Urinary bladder (tissue), 4 donors: ENCODE results near the gene EGFLAM. TPM values are rescaled to one million over a fixed set of nuclear protein-coding genes. Genes with fewer than 3 reads are reported as not detected.

Experiments
- DNase-seq: peaks from one replicate; pipeline ENCODE4 v3.0.0-alpha.2; 2015; ENCODE audit errors: extremely low spot score
- H3K27ac ChIP-seq: one replicate; pipeline ENCODE4 v1.5.1; 2013; ENCODE audit warnings: low read depth, mild to moderate bottlenecking, moderate library complexity
- H3K36me3 ChIP-seq: one replicate; pipeline ENCODE4 v1.6.1; 2013; ENCODE audit warnings: mild to moderate bottlenecking, moderate library complexity; ENCODE audit not compliant: insufficient read depth
- H3K4me1 ChIP-seq: one replicate; pipeline ENCODE4 v1.6.1; 2013; ENCODE audit warnings: mild to moderate bottlenecking, moderate library complexity; ENCODE audit not compliant: insufficient read depth
- H3K4me3 ChIP-seq: one replicate; pipeline ENCODE4 v1.5.1; 2013; ENCODE audit warnings: low read depth, low read length
- WGBS: extraction: QIAGEN DNeasy Blood & Tissue Kit; methylation state at CpG from one replicate; pipeline ENCODE4 v1.1.7; 2013; 5-methylcytosine and 5-hydroxymethylcytosine counted together
- polyA plus RNA-seq: library from polyadenylated mRNA; stranded (reverse); fragments of 200-250 nt; gene quantifications from one replicate; pipeline ENCODE4 v1.2.3, GENCODE V29; 2013
- total RNA-seq: library from RNA; depleted of rRNA; stranded (reverse); fragments of >200 nt; gene quantifications from one replicate; pipeline ENCODE4 v1.2.3, GENCODE V29; 2014
- donor health status: healthy with polysubstance abuse.
- donor health status: healthy.

The EGFLAM gene
- total and polyA plus RNA-seq, 2 donors: 6.9 to 17.4 TPM

DNA sequence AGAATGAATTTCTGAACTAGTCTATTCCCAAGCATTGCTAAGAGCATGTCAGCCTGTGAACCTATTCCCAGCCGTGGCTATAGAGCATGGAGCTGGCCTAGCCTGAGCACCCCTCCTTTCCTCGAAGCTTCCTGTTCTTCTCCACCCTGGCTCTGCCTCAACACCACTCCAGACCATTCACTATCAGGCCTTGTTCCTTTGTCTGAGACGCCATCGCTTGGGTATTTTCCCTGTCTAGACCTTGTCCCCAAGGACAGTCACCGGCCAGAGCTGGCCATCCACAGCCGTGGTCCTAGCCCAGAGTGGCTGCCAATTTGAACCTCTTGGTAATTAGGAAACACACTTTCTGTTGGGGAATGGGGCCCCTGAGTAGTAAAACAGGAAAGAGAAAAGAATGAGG is 192.3 kb downstream of the EGFLAM start:
- Histone ChIP-seq H3K4me3 (no peak overlapping the region), H3K36me3 (no peaks in the 10 kb centered on the region), H3K27ac (no peak overlapping the region), H3K4me1 (no peaks in the 10 kb centered on the region)
- 90% methylated on average over 6 of the region's 6 CpGs for WGBS
- DNase-seq: no peak

DNA sequence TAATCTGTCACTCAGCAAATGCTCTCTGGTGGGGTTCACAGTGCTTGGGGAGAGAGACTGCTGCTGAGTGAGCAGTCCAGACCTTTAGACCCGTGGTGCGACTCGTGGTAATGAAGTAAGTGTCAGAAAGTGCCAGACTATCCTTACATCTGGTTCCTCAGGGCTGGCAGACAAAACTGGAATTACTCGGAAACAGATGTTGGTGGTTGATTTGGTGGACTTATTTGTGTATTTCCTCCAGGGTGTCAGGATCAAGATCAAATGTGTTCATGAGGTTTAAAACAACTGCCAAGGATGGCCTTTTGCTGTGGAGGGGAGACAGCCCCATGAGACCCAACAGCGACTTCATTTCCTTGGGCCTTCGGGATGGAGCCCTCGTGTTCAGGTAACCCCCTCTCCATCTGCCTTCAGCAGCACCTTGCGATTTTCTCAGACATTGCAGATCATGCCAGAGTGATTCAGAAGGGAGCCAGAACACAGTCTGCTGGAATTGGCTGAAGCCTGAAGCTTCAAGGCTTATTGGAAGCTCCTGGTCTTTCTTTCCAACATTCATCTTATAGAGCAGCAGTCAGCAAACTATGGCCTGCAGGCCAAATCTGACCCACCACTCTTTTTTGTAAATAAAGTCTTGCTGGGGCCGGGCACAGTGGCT is 192.8 kb downstream of the EGFLAM start:
- H3K4me3 ChIP-seq: no peak overlapping the region
- WGBS: 81% methylated on average over 9 of the region's 9 CpGs
- no peaks in the 10 kb centered on the region for H3K4me1 ChIP-seq
- H3K27ac ChIP-seq: no peak overlapping the region
- no peaks in the 10 kb centered on the region for H3K36me3 ChIP-seq
- no peak for DNase-seq

DNA sequence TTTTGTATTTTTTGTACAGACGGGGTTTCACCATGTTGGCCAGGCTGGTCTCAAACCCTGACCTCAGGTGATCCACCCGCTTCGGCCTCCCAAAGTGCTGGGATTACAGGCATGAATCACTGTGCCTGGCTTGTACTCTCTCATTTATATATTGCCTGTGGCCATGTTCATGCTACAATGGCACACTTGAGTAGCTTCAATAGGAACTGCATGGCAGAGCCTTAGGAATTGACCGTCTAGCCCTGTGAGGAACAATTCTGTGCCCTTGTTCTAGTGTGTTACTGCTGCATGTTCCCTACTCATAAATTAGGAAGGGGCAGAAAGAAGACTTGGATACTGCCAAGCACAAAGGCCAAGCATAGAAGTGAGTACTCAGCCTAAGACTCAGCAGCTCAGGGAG is 193.8 kb downstream of the EGFLAM start:
- DNase-seq: no peak
- Histone ChIP-seq H3K36me3 (no peaks in the 10 kb centered on the region), H3K4me1 (no peaks in the 10 kb centered on the region), H3K4me3 (no peak overlapping the region), H3K27ac (no peak overlapping the region)
- 84% methylated on average over 4 of the region's 4 CpGs for WGBS

DNA sequence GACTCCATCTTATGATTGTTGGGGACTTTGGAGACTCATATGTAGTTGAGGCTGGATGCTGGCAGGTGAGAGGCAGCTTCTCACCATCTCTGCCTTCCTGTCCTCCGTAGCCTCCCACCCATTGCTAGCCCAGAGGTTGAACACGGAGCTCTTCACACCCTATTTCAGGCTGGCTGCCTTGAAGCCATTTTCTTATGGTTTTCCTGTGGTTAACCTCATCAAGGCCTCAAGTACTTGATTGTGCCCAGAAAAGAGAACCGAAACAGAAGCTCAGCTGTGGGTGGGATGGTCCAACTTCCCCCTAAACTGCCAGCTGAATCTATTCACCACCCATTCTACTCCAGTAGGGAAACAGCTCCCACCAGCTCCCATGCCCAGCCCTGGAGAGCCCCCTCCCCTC is 195.1 kb downstream of the EGFLAM start:
- Histone ChIP-seq H3K36me3 (no peaks in the 10 kb centered on the region), H3K27ac (no peak overlapping the region), H3K4me3 (no peak overlapping the region), H3K4me1 (no peaks in the 10 kb centered on the region)
- 83% methylated on average over 3 of the region's 3 CpGs for WGBS
- no peak for DNase-seq

DNA sequence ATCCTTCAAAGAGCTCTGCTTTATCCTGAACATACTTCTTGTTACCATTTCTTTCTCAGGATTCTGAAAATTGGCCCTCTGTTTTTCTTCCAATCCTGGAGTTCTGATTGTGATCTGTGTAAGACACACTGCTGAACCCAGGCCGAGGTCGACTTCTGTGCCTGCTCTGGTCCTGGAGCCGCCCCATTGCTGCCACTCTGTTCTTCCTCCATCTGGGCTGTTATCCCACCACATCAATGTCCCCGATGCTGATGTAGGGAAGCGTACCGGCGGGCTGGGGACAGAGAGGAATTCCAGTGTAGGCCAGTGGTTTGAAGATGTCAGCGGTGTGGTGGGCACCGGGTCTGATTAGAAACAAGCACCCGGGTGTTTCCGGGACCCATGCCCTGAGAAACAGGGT is 195.6 kb downstream of the EGFLAM start:
- no peaks in the 10 kb centered on the region for H3K36me3 ChIP-seq
- no peak overlapping the region for H3K4me3 ChIP-seq
- H3K27ac ChIP-seq: no peak overlapping the region
- H3K4me1 ChIP-seq: no peaks in the 10 kb centered on the region
- no peak for DNase-seq
- 94% methylated on average over 11 of the region's 11 CpGs for WGBS

DNA sequence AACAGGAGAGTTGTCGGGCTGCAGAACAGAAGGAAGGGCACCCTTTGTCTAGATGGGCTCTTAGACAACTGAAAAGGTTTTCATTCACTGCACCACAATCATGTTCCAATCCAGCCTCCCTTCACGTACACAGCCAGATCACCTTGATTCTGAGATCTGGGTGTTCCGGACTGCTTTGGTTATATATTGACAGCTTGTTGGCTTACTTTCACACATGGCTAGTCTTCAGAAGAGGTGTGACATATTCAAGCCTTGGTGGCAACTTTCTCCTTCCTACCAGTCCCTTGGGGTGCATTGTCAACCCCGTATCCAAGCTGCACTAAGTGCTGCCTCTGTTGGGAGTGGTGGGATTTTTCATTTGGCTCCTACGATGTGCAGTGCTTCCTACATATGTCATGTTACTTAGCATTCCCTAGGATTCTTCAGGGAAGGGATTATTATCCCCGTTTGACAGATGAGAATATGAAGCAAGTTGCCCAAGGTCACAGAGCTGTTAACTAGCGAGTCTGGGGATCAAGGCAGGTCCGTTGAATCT is 197.5 kb downstream of the EGFLAM start:
- Histone ChIP-seq H3K36me3 (no peaks in the 10 kb centered on the region), H3K4me1 (no peaks in the 10 kb centered on the region), H3K27ac (no peak overlapping the region), H3K4me3 (no peak overlapping the region)
- WGBS: 87% methylated on average over 8 of the region's 8 CpGs
- DNase-seq: no peak

DNA sequence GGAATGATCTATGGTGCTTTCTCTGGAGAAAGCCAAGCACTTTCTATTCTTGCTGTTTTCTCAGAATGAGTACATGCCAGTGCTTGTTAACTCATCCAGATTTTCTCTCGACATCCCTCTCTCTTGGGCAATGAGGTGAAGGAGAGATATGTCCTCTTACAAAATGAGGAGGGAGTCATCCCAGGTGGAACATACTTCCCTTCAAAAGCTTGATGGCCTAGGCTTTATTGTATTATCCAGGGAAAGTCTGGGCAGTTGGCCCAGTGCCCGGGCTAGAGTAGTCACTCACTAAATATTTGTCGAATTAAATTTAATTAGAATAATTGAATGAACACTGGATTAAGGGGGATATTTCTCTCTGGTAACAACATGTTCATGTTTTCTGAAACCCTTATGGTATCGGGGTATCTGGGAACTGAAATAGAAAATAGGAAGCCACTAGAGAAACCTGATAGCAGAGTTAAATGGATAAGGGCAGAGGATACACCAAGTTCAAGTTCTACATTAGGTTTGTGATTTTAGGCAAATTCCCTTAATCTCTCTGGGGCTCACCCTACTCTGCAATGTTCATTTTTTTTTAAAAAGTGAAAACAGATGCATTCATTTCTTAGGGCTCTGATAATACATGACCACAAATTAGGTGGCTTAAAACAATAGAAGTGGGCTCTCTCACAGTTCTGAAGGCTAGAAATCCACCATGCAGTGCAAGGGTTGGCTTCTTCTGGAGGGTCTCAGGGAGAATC is 198.5 kb downstream of the EGFLAM start:
- DNase-seq: no peak
- Histone ChIP-seq H3K27ac (no peak overlapping the region), H3K36me3 (no peaks in the 10 kb centered on the region), H3K4me3 (no peak overlapping the region), H3K4me1 (no peaks in the 10 kb centered on the region)
- WGBS: 79% methylated on average over 4 of the region's 4 CpGs

DNA sequence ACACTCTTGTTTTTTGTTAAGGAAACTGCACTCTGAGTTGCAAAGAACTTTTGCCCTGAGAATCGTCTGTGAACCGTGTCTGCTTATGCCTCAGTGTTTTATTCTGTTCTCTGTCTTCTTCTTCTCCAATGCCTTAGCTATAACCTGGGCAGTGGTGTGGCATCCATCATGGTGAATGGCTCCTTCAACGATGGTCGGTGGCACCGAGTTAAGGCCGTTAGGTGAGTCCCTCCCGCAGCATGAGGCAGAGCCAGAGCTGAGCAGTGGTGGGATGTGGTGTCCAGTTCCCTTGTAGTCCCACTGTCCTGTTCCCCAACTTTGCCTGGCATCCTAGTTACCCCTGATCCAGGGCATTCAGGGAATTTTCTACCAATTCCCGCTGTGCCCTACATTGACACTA is 199.8 kb downstream of the EGFLAM start:
- Histone ChIP-seq H3K36me3 (no peaks in the 10 kb centered on the region), H3K27ac (no peak overlapping the region), H3K4me3 (no peak overlapping the region), H3K4me1 (no peaks in the 10 kb centered on the region)
- 95% methylated on average over 8 of the region's 8 CpGs for WGBS
- no peak for DNase-seq

DNA sequence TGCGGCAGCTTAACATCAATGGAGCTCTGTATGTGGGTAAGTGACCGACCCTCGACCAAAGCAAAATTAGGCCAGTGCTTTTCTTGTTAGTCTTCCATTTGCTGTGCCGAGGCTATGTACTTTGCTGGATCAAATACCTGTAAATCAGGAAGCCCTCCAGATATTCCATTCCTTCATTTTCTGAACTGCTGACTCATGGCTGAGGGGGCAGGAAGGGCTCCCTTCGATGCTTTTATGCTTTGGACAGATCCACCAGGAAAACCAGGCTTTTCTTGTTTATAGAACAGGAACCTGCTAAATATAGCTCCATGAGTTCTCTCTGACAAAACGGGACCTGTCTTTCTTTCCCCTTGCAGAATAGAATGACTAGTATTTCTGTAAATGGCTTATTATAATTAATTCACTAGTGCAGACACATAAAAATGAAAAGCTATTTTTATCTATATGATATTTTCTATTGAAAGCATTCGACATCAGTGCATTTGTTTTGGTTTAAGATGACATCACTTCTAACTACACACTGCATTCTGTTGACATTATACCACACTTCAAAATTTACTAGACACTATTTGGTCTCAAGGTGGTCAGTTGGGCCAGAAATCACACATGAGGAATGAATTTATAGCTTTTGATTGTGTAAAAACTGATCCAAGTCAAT is 204.7 kb downstream of the EGFLAM start:
- Histone ChIP-seq H3K36me3 (no peaks in the 10 kb centered on the region), H3K4me1 (peaks cover 4% of the 10 kb centered on the region), H3K4me3 (no peak overlapping the region), H3K27ac (no peak overlapping the region)
- 40% methylated on average over 7 of the region's 7 CpGs for WGBS
- no peak for DNase-seq

DNA sequence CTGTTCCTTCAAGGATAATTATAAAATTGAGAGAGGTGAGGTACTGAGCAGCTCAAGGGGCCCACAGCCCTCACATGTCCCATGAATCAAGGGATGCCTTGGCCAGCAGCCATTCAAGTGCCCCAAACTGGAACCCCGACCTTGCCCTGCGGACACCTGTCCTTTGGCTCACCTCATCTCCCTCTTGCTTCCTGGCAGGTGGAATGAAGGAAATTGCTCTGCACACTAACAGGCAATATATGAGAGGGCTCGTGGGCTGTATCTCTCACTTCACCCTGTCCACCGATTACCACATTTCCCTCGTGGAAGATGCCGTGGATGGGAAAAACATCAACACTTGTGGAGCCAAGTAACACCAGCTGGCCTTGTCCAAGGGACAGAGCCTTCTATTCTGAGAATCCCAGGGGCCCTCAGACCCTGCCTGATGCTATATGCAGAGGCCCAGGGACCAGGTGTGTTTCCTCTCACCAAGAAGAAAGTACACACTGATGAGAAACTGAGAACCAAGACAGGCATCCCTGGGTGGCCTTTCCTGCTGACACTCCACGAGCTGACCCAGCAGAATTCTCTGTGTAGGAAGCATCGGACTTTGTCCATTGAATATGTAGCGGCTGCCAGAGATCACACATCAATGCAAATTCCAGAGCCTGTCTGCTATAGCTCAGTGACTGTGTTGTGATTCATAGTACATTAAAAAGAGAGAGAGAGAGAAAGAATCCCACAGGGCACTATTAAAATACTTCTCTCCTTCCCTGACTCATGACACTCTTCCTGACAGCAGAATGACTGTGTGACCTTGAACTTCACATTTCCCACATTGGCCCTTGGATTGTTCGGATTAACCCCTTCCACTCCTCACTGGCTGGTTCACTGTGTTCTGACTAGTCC is 205.5 kb downstream of the EGFLAM start:
- 32% methylated on average over 10 of the region's 10 CpGs for WGBS
- no peak overlapping the region for H3K4me3 ChIP-seq
- H3K36me3 ChIP-seq: no peaks in the 10 kb centered on the region
- DNase-seq: no peak
- H3K4me1 ChIP-seq: peaks cover 4% of the 10 kb centered on the region
- H3K27ac ChIP-seq: no peak overlapping the region

DNA sequence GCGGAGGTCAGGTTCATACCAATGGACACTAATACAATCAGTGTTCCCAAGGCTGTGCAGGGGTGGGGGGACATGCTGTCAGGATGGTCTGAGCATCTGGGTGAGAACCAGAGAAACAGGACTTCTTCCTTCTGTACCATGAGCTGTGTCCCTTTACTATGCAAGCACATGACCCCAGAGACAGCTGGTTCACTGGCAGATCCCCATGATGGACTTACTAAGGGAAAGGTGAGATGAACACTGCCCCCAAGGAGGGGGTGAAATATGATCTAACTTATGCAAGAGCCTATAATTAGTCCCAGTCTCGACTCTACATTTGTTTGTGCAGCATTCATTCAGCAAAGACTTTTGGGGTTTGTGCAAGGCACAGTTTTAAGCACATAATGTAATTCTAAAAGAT is 206.7 kb downstream of the EGFLAM start:
- H3K36me3 ChIP-seq: no peaks in the 10 kb centered on the region
- peaks cover 4% of the 10 kb centered on the region for H3K4me1 ChIP-seq
- H3K27ac ChIP-seq: no peak overlapping the region
- H3K4me3 ChIP-seq: no peak overlapping the region
- no peak for DNase-seq
- WGBS: 59% methylated on average over 2 of the region's 2 CpGs

DNA sequence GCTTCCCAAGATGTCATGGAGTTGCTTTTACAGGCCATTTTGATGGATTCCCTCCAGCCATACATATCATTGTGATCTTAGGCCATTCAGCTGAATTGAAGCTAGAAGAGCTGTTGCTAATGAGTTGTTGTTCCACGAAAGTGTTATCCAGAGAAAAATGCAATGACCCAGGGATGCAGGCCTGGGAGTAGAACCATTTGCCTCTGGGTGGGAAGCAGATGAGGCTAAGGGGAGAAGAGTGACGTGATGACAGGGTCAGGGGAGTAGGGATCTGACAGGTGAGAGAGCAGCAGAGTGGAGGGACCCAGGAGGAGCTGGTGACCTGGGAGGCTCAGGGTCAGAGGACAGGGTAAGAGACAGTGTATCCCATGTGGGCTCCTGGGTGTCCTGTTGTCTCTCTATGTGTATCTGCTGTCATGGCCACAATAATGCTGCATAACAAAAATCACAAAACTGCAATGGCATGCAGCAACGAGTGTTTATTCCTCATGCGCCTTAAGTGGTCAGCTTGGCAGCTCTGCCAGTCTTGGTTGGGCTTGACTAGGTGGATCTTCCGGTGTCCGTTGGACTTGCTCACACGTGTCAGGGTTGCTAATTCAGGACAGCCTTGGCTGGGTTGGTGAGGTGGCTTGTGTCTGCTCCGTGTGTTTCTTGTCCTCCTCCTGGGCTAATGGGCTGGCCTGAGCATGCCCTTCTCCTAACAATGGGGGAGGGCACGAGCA is 207.5 kb downstream of the EGFLAM start:
- Histone ChIP-seq H3K4me3 (no peak overlapping the region), H3K36me3 (no peaks in the 10 kb centered on the region), H3K4me1 (peaks cover 4% of the 10 kb centered on the region), H3K27ac (no peak overlapping the region)
- DNase-seq: no peak
- 72% methylated on average over 9 of the region's 9 CpGs for WGBS
